GM12878 (cell line): ENCODE data around the gene KIAA0930. TPM values are rescaled to one million over a fixed set of nuclear protein-coding genes. Genes with fewer than 3 reads are reported as not detected.

Source experiments
- ATAC-seq: fragments of 200-7000 bp; cut with Tn5 transposase; 3 replicates; pipeline ENCODE4 v1.9.1; 2020; ENCODE audit warnings: mild to moderate bottlenecking, moderate library complexity
- BruUV-seq: library from RNA; stranded (reverse); fragments of 400-500 nt; replicated peaks from 2 replicates; lab custom pipeline; 2021; lab: Mats Ljungman, UMichigan
- CTCF ChIA-PET: fragments of 300-600 bp; sonication (Branson Sonifier 250); formaldehyde crosslinking; extraction: SDS; loops from one replicate; lab custom pipeline; 2021; ENCODE audit warnings: inconsistent platforms; lab: Yijun Ruan, JAX
- POLR2A ChIA-PET: fragments of 350-600 bp; formaldehyde crosslinking; extraction: SDS; loops from one replicate; lab custom pipeline; 2021; ENCODE audit warnings: inconsistent platforms; lab: Charles Lee
- RAD21 ChIA-PET: fragments of 300-600 bp; sonication (Branson Sonifier 250); formaldehyde crosslinking; loops from one replicate; lab custom pipeline; 2023; ENCODE audit warnings: antibody characterized with exemption; ENCODE audit not compliant: unreplicated experiment; lab: Charles Lee
- SMC1A ChIA-PET: fragments of 300-600 bp; sonication (Branson Sonifier 250); formaldehyde crosslinking; loops from one replicate; lab custom pipeline; 2023; ENCODE audit not compliant: unreplicated experiment, uncharacterized antibody; lab: Charles Lee
- DNase-seq: peaks from one replicate; pipeline ENCODE4 v3.0.0-alpha.2; 2011; ENCODE audit warnings: low read depth, low spot score
- FAIRE-seq: peaks from 3 replicates; lab custom pipeline; 2011; peaks lifted over from hg19 to GRCh38; lab: Jason Lieb, UNC
- H2AFZ ChIP-seq: 2 replicates; pipeline ENCODE4 v1.6.0; 2011; ENCODE audit warnings: low read depth, low read length, control low read depth; ENCODE audit not compliant: control insufficient read depth
- H3K27ac ChIP-seq: 2 replicates; pipeline ENCODE4 v1.5.1; 2011; ENCODE audit warnings: control low read depth; ENCODE audit not compliant: control insufficient read depth, insufficient read depth
- H3K27me3 ChIP-seq, 2 experiments: replicated peaks in 1 of 2; 2 replicates each; pipeline versions ENCODE4 v1.6.0 to v1.6.1; 2011; ENCODE audit warnings: low read length in 1 of 2; ENCODE audit not compliant: control insufficient read depth in 2 of 2, insufficient read depth in 2 of 2
- H3K36me3 ChIP-seq, 2 experiments: 2 replicates each; pipeline ENCODE4 v1.5.1; 2011; ENCODE audit warnings: low read length in 1 of 2; ENCODE audit not compliant: control insufficient read depth in 2 of 2, insufficient read depth in 2 of 2
- H3K4me1 ChIP-seq: 2 replicates; pipeline ENCODE4 v1.6.1; 2011; ENCODE audit warnings: mild to moderate bottlenecking, low read length, moderate library complexity, mixed read lengths; ENCODE audit not compliant: control insufficient read depth, insufficient read depth
- H3K4me2 ChIP-seq: 2 replicates; pipeline ENCODE4 v1.6.0; 2011; ENCODE audit warnings: control low read depth; ENCODE audit not compliant: control insufficient read depth, insufficient read depth
- H3K4me3 ChIP-seq: fragments of 200-600 bp; sonication (generic); 2 replicates; pipeline ENCODE4 v1.5.1; 2016
- H3K79me2 ChIP-seq: 2 replicates; pipeline ENCODE4 v1.6.0; 2011; ENCODE audit warnings: low read length; ENCODE audit not compliant: control insufficient read depth, insufficient read depth
- H3K9ac ChIP-seq: 2 replicates; pipeline ENCODE4 v1.8.0; 2011; ENCODE audit warnings: low read length, control low read depth, mixed read lengths; ENCODE audit not compliant: control insufficient read depth, insufficient read depth
- H3K9me3 ChIP-seq: replicated peaks from 3 replicates; pipeline ENCODE4 v1.5.1; 2011; ENCODE audit warnings: mild to moderate bottlenecking, low read length; ENCODE audit not compliant: control insufficient read depth, insufficient read depth
- H4K20me1 ChIP-seq: 2 replicates; pipeline ENCODE4 v1.6.0; 2011; ENCODE audit not compliant: control insufficient read depth, insufficient read depth
- BMI1 ChIP-seq: fragments of 450-650 bp; IDR thresholded peaks from 2 replicates; pipeline ENCODE4 v1.6.1; 2016; ENCODE audit warnings: mild to moderate bottlenecking, moderate library complexity, borderline replicate concordance
- CEBPB ChIP-seq, 2 experiments: fragments of 150-350 bp in 1 of 2; IDR thresholded peaks; 2 replicates each; pipeline ENCODE4 v1.6.1; 2012 to 2014; ENCODE audit warnings: low read depth in 2 of 2, low read length in 2 of 2, borderline replicate concordance in 1 of 2, inconsistent platforms in 1 of 2
- CREB1 ChIP-seq: IDR thresholded peaks from 2 replicates; pipeline ENCODE4 v1.6.1; 2012; ENCODE audit warnings: low read depth, mild to moderate bottlenecking, inconsistent platforms
- DPF2 ChIP-seq: fragments of 450-650 bp; IDR thresholded peaks from 2 replicates; pipeline ENCODE4 v1.6.1; 2017; ENCODE audit warnings: mild to moderate bottlenecking
- IKZF2 ChIP-seq, 2 experiments: fragments of 450-650 bp; IDR thresholded peaks; 2 replicates each; pipeline ENCODE4 v1.6.1; 2017; ENCODE audit warnings: mild to moderate bottlenecking in 2 of 2, moderate library complexity in 2 of 2
- MEF2B ChIP-seq: fragments of 450-650 bp; IDR thresholded peaks from 2 replicates; pipeline ENCODE4 v1.6.1; 2018; ENCODE audit warnings: mild to moderate bottlenecking, moderate library complexity; ENCODE audit not compliant: partially characterized antibody, poor library complexity, severe bottlenecking
- NFYA ChIP-seq: IDR thresholded peaks from 2 replicates; pipeline ENCODE4 v1.6.1; 2011; ENCODE audit warnings: low read depth, mild to moderate bottlenecking, low read length, improper control_type of control experiment, borderline replicate concordance
- NRF1 ChIP-seq: conservative IDR thresholded peaks from 2 replicates; pipeline ENCODE4 v1.6.1; 2011; ENCODE audit warnings: mild to moderate bottlenecking, low read depth, low read length, improper control_type of control experiment
- SIN3A ChIP-seq: IDR thresholded peaks from 2 replicates; pipeline ENCODE4 v1.6.1; 2012; ENCODE audit warnings: low read depth, low read length, improper control_type of control experiment
- SMAD1 ChIP-seq: fragments of 450-650 bp; IDR thresholded peaks from 2 replicates; pipeline ENCODE4 v1.6.1; 2018; ENCODE audit warnings: mild to moderate bottlenecking, low read depth; ENCODE audit not compliant: partially characterized antibody
- SMAD5 ChIP-seq: IDR thresholded peaks from 2 replicates; pipeline ENCODE4 v1.6.1; 2016; ENCODE audit warnings: antibody characterized with exemption, low read depth
- SMC3 ChIP-seq: IDR thresholded peaks from 2 replicates; pipeline ENCODE4 v1.6.1; 2011; ENCODE audit warnings: low read length, improper control_type of control experiment, borderline replicate concordance
- STAT1 ChIP-seq: fragments of 450-650 bp; conservative IDR thresholded peaks from 2 replicates; pipeline ENCODE4 v1.6.1; 2014; ENCODE audit warnings: antibody characterized with exemption, mild to moderate bottlenecking
- TBL1XR1 ChIP-seq: IDR thresholded peaks from 2 replicates; pipeline ENCODE4 v1.6.1; 2012; ENCODE audit warnings: low read depth, low read length, improper control_type of control experiment
- TCF7 ChIP-seq: IDR thresholded peaks from 2 replicates; pipeline ENCODE4 v1.6.1; 2014; ENCODE audit warnings: antibody characterized with exemption, borderline replicate concordance
- WGBS: methylation state at CpG from one replicate; pipeline ENCODE4 v1.1.6; 2016; ENCODE audit warnings: low lambda C conversion rate; ENCODE audit not compliant: insufficient replicate concordance, insufficient coverage; ENCODE audit errors: missing lambda C conversion rate; 5-methylcytosine and 5-hydroxymethylcytosine counted together
- in situ Hi-C: fragments of 300-500 bp; cut with MboI; formaldehyde crosslinking; loops from 9 replicates; pipeline ENCODE4 v1.14.3; 2018; ENCODE audit warnings: mixed read lengths
- intact Hi-C: fragments of 100-400 bp; cut with micrococcal nuclease; formaldehyde crosslinking; loops from one replicate; pipeline ENCODE4 v1.14.2; 2022; ENCODE audit not compliant: unreplicated experiment
- polyA plus RNA-seq, 11 experiments: library from polyadenylated mRNA; depleted of rRNA in 4 of 11; unstranded in 6 of 11; stranded (reverse) in 5 of 11; fragments of >200 nt; fragmentation: Nextera tagmentation in 4 of 11; fragmentation: Illumina TruSeq in 1 of 11; extraction: Ambion mirVana in 4 of 11; extraction: Trizol in 1 of 11; gene quantifications; 1 replicate in 1 of 11; 2 replicates in 10 of 11; pipeline versions ENCODE4 v1.2.1 to v1.2.3, GENCODE V29; 2011 to 2016; ENCODE audit warnings: inconsistent platforms in 2 of 11, missing spikeins in 2 of 11, low read depth in 1 of 11
- total RNA-seq, 4 experiments: library from RNA; depleted of rRNA in 3 of 4; stranded (reverse); fragments of >200 nt in 3 of 4; fragmentation: Illumina TruSeq in 1 of 4; extraction: Trizol in 1 of 4; gene quantifications; 2 replicates each; pipeline versions ENCODE4 v1.2.1 to v1.2.3, GENCODE V29; 2013 to 2021
- TF ChIP-seq, protein P1 (sequence below): IDR thresholded peaks from 2 replicates; pipeline ENCODE4 v1.6.1; 2012; ENCODE audit warnings: low read depth, low read length, improper control_type of control experiment
- TF ChIP-seq, protein P2 (sequence below): IDR thresholded peaks from 2 replicates; pipeline ENCODE4 v1.6.1; 2011; ENCODE audit warnings: low read depth, mild to moderate bottlenecking, low read length, moderate library complexity, borderline replicate concordance; ENCODE audit errors: extremely low read depth
- TF ChIP-seq, protein P3 (sequence below): IDR thresholded peaks from 2 replicates; pipeline ENCODE4 v1.6.1; 2012; ENCODE audit warnings: low read length, inconsistent platforms
- TF ChIP-seq, protein P4 (sequence below): IDR thresholded peaks from 2 replicates; pipeline ENCODE4 v1.6.1; 2012; ENCODE audit warnings: low read depth, low read length, improper control_type of control experiment

Gene KIAA0930
- total and polyA plus RNA-seq, 10 of the 15 experiments (the other 5 are each of a cell fraction or from before 2014, with no cell fraction given): 3.6 to 125 (median 46.3) TPM

DNA sequence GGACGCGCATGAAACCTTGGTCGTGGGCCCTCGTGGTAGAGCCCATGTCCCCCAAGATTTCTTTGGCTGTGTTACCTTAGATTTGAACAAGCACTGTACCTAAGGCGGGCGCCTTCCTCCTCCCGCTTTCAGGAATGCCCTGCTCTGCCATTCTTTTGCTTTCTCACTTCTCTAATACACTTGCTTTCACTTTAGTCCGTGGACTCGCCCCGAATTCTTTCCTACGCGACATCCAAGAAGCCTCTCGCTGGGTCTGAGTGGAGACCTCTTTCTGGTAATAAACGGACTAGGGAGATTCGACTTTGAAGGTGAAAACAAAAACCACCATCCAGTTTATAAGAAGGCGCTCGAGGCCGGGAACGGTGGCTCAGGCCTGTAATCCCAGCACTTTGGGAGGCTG lies 78.2 kb downstream of the KIAA0930 start (continued):
- TF ChIP-seq, protein P1, sequence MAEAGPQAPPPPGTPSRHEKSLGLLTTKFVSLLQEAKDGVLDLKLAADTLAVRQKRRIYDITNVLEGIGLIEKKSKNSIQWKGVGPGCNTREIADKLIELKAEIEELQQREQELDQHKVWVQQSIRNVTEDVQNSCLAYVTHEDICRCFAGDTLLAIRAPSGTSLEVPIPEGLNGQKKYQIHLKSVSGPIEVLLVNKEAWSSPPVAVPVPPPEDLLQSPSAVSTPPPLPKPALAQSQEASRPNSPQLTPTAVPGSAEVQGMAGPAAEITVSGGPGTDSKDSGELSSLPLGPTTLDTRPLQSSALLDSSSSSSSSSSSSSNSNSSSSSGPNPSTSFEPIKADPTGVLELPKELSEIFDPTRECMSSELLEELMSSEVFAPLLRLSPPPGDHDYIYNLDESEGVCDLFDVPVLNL: no peak
- TF ChIP-seq SMAD1 (no peak), TCF7 (no peak), SMC3 (no peak), IKZF2 (IDR thresholded peaks at IDR 0.05) (peak in 1 of 2 experiments; percentile 23; a peak in 1 of 4 replicates), NFYA (no peak), NRF1 (no peak)
- TF ChIP-seq, protein P2, sequence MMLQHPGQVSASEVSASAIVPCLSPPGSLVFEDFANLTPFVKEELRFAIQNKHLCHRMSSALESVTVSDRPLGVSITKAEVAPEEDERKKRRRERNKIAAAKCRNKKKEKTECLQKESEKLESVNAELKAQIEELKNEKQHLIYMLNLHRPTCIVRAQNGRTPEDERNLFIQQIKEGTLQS: no peak

DNA sequence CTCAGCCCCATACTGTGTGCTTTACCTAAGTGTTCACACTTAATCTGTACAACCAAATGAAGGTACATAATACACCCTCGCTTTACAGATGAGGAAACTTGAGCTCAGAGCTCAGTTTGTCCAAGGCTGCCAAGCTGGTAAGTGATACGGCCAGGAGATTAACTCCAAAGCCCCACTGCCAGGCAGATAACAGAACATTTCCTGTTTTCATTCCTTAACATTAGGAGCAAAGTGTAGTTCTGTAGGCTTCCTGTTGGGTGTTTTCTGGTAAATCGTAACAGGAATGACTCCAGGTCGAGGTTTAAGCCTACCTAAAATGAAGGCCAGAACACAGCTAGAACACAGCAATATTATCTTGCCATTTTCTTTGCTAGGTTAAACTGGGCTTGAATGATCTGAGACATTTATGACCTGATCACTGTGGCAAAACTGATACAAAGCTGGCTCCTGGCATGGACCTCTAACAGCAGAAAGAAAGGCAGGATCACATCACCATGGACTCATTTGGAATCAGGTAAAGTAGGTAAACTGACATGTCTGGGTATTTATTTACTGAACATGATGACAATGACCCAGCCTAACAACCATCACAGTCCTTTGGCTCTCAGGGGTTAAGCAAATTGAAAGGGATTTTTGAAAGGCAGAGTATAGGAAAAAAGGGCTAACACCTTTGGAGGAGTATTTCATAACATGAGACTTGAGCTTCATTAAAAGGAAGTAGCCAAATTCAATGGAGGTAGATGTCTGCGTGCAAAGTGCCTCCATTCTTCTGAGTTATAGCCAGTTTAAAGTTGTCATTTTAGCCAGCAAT lies 80.8 kb downstream of the KIAA0930 start:
- intact Hi-C loops: no loop called here
- ChIA-PET CTCF (interaction anchor here (0.9 to 1.7 kb wide), 2 partner anchors 10 to 57 kb away, joined by 4 to 8 read pairs; no protein-coding TSS in a partner anchor), RAD21 (interaction anchor here (1.0 kb wide), 1 partner anchor 16 kb away, joined by 3 read pairs; no protein-coding TSS in a partner anchor), SMC1A (interaction anchor here (1.4 kb wide), 1 partner anchor 13 kb away, joined by 3 read pairs; no protein-coding TSS in a partner anchor), POLR2A (no interaction called here)
- Histone ChIP-seq H3K9me3 (no peaks in the 10 kb centered on the region), H4K20me1 (no peaks in the 10 kb centered on the region), H3K27me3 (no peaks in the 10 kb centered on the region), H3K4me2 (no peak overlapping the region), H3K4me3 (no peak overlapping the region), H3K36me3 (peaks cover 3 to 7% of the 10 kb centered on the region in 2 experiments; a peak in 3 of 4 replicates), H3K9ac (no peak overlapping the region), H2AFZ (no peak overlapping the region), H3K79me2 (peaks cover 45% of the 10 kb centered on the region), H3K27ac (no peak overlapping the region), H3K4me1 (peaks cover 6% of the 10 kb centered on the region)
- WGBS: 80% methylated on average over 5 of the region's 5 CpGs
- DNase-seq (no peak), ATAC-seq (no peak), FAIRE-seq (no peak)
- BruUV-seq: no TSS peak
- in situ Hi-C loops: no loop called here
- TF ChIP-seq, protein P3, sequence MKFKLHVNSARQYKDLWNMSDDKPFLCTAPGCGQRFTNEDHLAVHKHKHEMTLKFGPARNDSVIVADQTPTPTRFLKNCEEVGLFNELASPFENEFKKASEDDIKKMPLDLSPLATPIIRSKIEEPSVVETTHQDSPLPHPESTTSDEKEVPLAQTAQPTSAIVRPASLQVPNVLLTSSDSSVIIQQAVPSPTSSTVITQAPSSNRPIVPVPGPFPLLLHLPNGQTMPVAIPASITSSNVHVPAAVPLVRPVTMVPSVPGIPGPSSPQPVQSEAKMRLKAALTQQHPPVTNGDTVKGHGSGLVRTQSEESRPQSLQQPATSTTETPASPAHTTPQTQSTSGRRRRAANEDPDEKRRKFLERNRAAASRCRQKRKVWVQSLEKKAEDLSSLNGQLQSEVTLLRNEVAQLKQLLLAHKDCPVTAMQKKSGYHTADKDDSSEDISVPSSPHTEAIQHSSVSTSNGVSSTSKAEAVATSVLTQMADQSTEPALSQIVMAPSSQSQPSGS: no peak
- TF ChIP-seq CREB1: no peak
- no peak for TF ChIP-seq MEF2B
- no peak for TF ChIP-seq DPF2
- no peak for TF ChIP-seq BMI1
- TF ChIP-seq, protein P4, sequence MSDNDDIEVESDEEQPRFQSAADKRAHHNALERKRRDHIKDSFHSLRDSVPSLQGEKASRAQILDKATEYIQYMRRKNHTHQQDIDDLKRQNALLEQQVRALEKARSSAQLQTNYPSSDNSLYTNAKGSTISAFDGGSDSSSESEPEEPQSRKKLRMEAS: no peak
- TF ChIP-seq TBL1XR1: no peak
- no peak for TF ChIP-seq CEBPB (IDR thresholded peaks at IDR 0.05; ENCODE audit: borderline replicate concordance in 1 of 2, low read depth in 2 of 2, low read length in 2 of 2)
- TF ChIP-seq SIN3A: no peak
- TF ChIP-seq STAT1: no peak
- TF ChIP-seq SMAD5: no peak
